Psoas muscle (tissue), 8 donors: ENCODE measurements around the gene S100Z. TPM values are rescaled to one million over a fixed set of nuclear protein-coding genes. Genes with fewer than 3 reads are reported as not detected.

Experiments
- ATAC-seq, 4 donors: fragments of 200-7000 bp; cut with Tn5 transposase; one replicate each; pipeline ENCODE4 v1.9.1; 2020; ENCODE audit warnings: moderate library complexity in 3 of 4, mild to moderate bottlenecking in 2 of 4
- DNase-seq, 2 donors: peaks; one replicate each; pipeline ENCODE4 v3.0.0-alpha.2; 2020
- H3K27ac ChIP-seq: fragments of 200-600 bp; one replicate; pipeline ENCODE4 v1.8.0; 2022
- H3K27me3 ChIP-seq, 3 donors: fragments of 200-600 bp in 1 of 3; one replicate each; pipeline versions ENCODE4 v1.6.1 to v1.8.0; 2013 to 2022; ENCODE audit warnings: low read length in 2 of 3, mild to moderate bottlenecking in 2 of 3, moderate library complexity in 1 of 3; ENCODE audit not compliant: insufficient read depth in 3 of 3
- H3K36me3 ChIP-seq, 2 donors: fragments of 200-600 bp in 1 of 2; one replicate each; pipeline versions ENCODE4 v1.6.1 to v1.8.0; 2013 to 2022; ENCODE audit warnings: low read depth in 1 of 2, mild to moderate bottlenecking in 1 of 2, moderate library complexity in 1 of 2; ENCODE audit not compliant: insufficient read depth in 1 of 2
- H3K4me1 ChIP-seq: fragments of 200-600 bp; one replicate; pipeline ENCODE4 v1.8.0; 2022
- H3K4me3 ChIP-seq: fragments of 200-600 bp; one replicate; pipeline ENCODE4 v1.8.0; 2022; ENCODE audit warnings: mild to moderate bottlenecking
- H3K9me3 ChIP-seq: fragments of 200-600 bp; one replicate; pipeline ENCODE4 v1.8.0; 2022
- WGBS, 3 donors: extraction: QIAGEN DNeasy Blood & Tissue Kit; methylation state at CpG; one replicate each; pipeline versions ENCODE4 v1.1.6 to v1.1.7; 2013; 5-methylcytosine and 5-hydroxymethylcytosine counted together
- intact Hi-C, 2 donors: fragments of 100-400 bp; cut with DNase I; formaldehyde crosslinking; loops; one replicate each; pipeline versions ENCODE4 v1.11.0 to v1.14.2; 2022
- polyA plus RNA-seq, 3 donors: library from polyadenylated mRNA; stranded (reverse); fragments of 200-250 nt; gene quantifications; one replicate each; pipeline ENCODE4 v1.2.3, GENCODE V29; 2013
- total RNA-seq, 4 donors: library from RNA; stranded (reverse); fragmentation: NEBNext Ultra II Directional in 2 of 4; extraction: Animal tissue kit (Norgen Biotek cat#: 25700) in 2 of 4; gene quantifications; one replicate each; pipeline versions ENCODE4 v1.2.1 to v1.2.4, GENCODE V29; 2021 to 2023
- TF ChIP-seq, protein P1 (sequence below): fragments of 200-600 bp; IDR thresholded peaks from one replicate; pipeline ENCODE4 v1.8.0; 2022; ENCODE audit warnings: antibody characterized with exemption
- donor health status: healthy with polysubstance abuse.
- donor health status: DM: no; HTN: no; CAD: no; lungs with moderate emphysema.
- donor health status: Bipolar disorder and iron deficiency.
- donor health status: healthy.
- donor health status: DM: yes; HTN: yes; CAD: no.
- donor health status: DM: no; HTN: no; CAD: no.
- donor health status: DM: no; HTN: no; CAD: no.
- donor health status: DM: yes; HTN: yes; CAD: no.

S100Z gene
- total and polyA plus RNA-seq, 7 donors: 0.09 TPM; not detected in 6

DNA sequence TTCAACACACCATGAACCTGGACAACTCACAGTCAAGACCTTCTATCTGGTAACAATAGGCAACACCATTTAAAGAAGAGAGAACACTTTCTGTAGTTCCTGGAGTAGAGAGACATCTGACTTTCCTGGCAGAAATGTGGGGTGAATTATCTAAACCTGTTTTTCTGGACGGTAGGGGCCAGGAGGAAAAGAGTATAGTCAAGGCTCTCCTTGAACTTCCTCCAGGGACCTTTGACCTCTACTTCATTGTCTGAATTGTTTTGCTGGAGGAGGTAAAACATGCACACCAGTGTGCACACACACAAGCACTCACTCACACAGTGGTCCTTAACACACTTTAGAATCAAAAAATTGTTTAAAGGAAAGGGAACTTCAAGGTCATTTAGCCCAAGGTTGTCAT lies 13.2 kb downstream of the S100Z start:
- H3K27ac ChIP-seq: no peak overlapping the region
- H3K27me3 ChIP-seq: no peaks in the 10 kb centered on the region
- H3K4me1 ChIP-seq: no peaks in the 10 kb centered on the region
- H3K9me3 ChIP-seq: no peaks in the 10 kb centered on the region
- intact Hi-C loops: no loop called here
- DNase-seq (no peak), ATAC-seq (no peak)
- 27 to 41% (median 30%) methylated on average over 1 of the region's 1 CpG for WGBS, 3 donors
- no peaks in the 10 kb centered on the region for H3K36me3 ChIP-seq
- TF ChIP-seq, protein P1, sequence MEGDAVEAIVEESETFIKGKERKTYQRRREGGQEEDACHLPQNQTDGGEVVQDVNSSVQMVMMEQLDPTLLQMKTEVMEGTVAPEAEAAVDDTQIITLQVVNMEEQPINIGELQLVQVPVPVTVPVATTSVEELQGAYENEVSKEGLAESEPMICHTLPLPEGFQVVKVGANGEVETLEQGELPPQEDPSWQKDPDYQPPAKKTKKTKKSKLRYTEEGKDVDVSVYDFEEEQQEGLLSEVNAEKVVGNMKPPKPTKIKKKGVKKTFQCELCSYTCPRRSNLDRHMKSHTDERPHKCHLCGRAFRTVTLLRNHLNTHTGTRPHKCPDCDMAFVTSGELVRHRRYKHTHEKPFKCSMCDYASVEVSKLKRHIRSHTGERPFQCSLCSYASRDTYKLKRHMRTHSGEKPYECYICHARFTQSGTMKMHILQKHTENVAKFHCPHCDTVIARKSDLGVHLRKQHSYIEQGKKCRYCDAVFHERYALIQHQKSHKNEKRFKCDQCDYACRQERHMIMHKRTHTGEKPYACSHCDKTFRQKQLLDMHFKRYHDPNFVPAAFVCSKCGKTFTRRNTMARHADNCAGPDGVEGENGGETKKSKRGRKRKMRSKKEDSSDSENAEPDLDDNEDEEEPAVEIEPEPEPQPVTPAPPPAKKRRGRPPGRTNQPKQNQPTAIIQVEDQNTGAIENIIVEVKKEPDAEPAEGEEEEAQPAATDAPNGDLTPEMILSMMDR: no peak
- no peak overlapping the region for H3K4me3 ChIP-seq

DNA sequence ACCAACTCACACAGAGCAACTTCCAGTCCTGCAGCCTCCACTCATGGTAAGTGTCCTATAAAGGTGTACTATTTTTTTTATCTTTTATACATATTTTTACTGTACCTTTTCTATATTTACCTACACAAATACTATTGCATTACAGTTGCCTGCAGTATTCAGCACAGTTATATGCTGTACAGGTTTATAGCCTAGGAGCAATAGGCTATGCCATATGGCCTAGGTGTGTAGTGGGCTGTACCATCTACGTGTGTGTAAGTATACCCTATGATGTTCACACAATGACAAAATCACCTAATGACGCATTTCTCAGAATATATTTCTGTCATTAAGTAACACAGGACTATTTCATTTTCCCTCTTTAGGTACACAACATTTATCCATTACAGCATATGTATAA lies 16.7 kb downstream of the S100Z start:
- 87 to 88% (median 88%) methylated on average over 2 of the region's 2 CpGs for WGBS, 3 donors
- H3K4me3 ChIP-seq: no peak overlapping the region
- H3K27ac ChIP-seq: no peak overlapping the region
- no peaks in the 10 kb centered on the region for H3K9me3 ChIP-seq
- DNase-seq (no peak), ATAC-seq (no peak)
- no peaks in the 10 kb centered on the region for H3K36me3 ChIP-seq
- TF ChIP-seq, protein P1: no peak
- intact Hi-C loops: loop anchor here in 1 of 2 donors (5.0 kb wide), 1 partner anchor 151 kb away; no protein-coding TSS in a partner anchor
- no peaks in the 10 kb centered on the region for H3K4me1 ChIP-seq
- H3K27me3 ChIP-seq: no peaks in the 10 kb centered on the region

DNA sequence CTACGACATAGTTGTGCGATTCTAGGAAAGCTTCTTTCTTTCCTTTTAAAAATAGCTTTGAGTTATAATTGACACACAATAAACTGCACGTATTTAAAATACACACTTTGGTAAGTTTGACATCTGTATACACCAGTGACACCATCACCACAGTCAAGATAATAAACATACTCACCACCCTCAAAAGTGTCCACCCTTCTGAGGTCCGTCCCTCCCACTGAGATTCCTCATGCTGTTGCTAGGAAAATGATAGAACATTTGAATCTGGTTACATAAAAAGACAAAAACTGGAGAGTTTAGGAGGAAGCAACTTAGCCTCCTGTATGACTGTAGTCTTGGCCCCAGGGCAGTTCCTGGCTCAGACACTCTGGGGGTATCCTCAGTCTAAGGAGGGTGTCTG lies 17.2 kb downstream of the S100Z start:
- TF ChIP-seq, protein P1: no peak
- DNase-seq (no peak), ATAC-seq (no peak)
- no peaks in the 10 kb centered on the region for H3K27me3 ChIP-seq
- intact Hi-C loops: loop anchor here in 1 of 2 donors (5.0 kb wide), 1 partner anchor 150 kb away; no protein-coding TSS in a partner anchor
- no peaks in the 10 kb centered on the region for H3K4me1 ChIP-seq
- H3K36me3 ChIP-seq: no peaks in the 10 kb centered on the region
- H3K4me3 ChIP-seq: no peak overlapping the region
- H3K9me3 ChIP-seq: no peaks in the 10 kb centered on the region
- WGBS, 3 donors: 78 to 84% (median 79%) methylated on average over 4 of the region's 4 CpGs
- H3K27ac ChIP-seq: no peak overlapping the region

DNA sequence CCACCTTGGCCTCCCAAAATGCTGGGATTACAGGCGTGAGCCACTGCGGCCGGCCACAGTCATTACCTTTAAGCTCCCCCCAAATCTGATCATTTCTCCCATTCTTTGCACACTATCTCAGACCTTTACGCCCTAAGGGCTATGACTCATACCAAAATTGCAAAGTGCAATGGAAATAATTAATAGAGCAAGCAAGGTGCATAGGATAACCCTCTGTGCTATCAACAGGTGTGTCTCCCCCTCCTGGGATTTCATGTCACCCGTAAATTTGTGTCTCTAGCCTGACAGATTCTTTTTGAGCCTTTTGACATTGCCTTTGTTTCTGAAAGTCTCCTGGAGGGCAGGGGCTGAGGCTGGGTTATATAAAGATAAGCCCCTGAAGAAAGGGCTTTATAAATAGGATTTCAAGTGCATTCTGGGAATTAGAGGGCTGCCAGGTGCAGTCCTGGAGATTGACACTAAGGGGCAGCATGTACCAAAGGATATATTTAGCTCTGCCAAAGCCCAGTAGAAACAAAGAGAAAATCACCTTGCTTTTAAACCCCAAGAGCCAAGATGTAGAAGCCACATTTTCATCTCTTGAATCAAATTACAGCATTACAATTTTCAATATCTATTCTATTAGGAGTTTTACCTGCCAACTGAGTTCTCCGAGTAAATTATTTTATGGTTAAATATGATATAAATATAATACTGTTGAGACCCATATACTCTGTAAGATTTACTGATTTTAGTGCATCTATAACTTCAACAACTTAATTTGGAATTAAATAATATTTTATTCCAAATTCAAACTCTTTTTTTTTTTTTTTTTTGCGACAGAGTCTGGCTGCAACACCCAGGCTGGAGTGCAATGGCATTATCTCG lies 18.2 kb downstream of the S100Z start:
- 68 to 76% (median 73%) methylated on average over 8 of the region's 8 CpGs for WGBS, 3 donors

More for the DNA sequence above, 18.2 kb downstream of the S100Z start:
- Histone ChIP-seq H3K4me1 (no peaks in the 10 kb centered on the region), H3K27ac (no peak overlapping the region), H3K27me3 (no peaks in the 10 kb centered on the region), H3K36me3 (no peaks in the 10 kb centered on the region), H3K4me3 (no peak overlapping the region), H3K9me3 (no peaks in the 10 kb centered on the region)
- peak in 1 of 2 donors; percentile 34 for DNase-seq
- intact Hi-C loops: loop anchor here in 1 of 2 donors (5.0 kb wide), 1 partner anchor 149 kb away; no protein-coding TSS in a partner anchor
- TF ChIP-seq, protein P1: peak; percentile 53
- ATAC-seq: peak in 3 of 4 donors; percentile 37 to 58 (median 51)
